ACC112 (cell line): ENCODE results near the gene FMO5.

Source experiments
- H2AFZ ChIP-seq: fragments of 200-600 bp; sonication (generic); one replicate; pipeline ENCODE4 v1.6.0; 2017; ENCODE audit warnings: antibody characterized with exemption, low read length; ENCODE audit not compliant: unreplicated experiment
- H3K27ac ChIP-seq: fragments of 200-600 bp; sonication (generic); 2 replicates; pipeline ENCODE4 v1.5.1; 2014; ENCODE audit warnings: low read depth, mild to moderate bottlenecking, antibody characterized with exemption, low read length, moderate library complexity
- H3K27me3 ChIP-seq: fragments of 200-600 bp; sonication (generic); 2 replicates; pipeline ENCODE4 v1.6.1; 2014; ENCODE audit warnings: mild to moderate bottlenecking, antibody characterized with exemption, low read length, moderate library complexity, mixed read lengths; ENCODE audit not compliant: insufficient read depth
- H3K36me3 ChIP-seq: fragments of 200-600 bp; sonication (generic); 2 replicates; pipeline ENCODE4 v1.6.1; 2016; ENCODE audit warnings: mild to moderate bottlenecking, antibody characterized with exemption, low read length, moderate library complexity, mixed read lengths; ENCODE audit not compliant: insufficient read depth
- H3K4me1 ChIP-seq: fragments of 200-600 bp; sonication (generic); one replicate; pipeline ENCODE4 v1.6.1; 2016; ENCODE audit warnings: low read length, mixed read lengths; ENCODE audit not compliant: insufficient read depth, unreplicated experiment, control insufficient read depth
- H3K4me3 ChIP-seq: fragments of 200-600 bp; sonication (generic); 2 replicates; pipeline ENCODE4 v1.5.1; 2014; ENCODE audit warnings: mild to moderate bottlenecking, low read depth, low read length
- H3K79me2 ChIP-seq: fragments of 200-600 bp; sonication (generic); one replicate; pipeline ENCODE4 v1.6.0; 2016; ENCODE audit warnings: low read length; ENCODE audit not compliant: control insufficient read depth, unreplicated experiment, insufficient read depth

Gene FMO5

GRCh38 chr1:147225193-147225730 lies at the start of gene FMO5:
Gene FMO5, minus strand, starts transcription at chr1:147225339. Its CDS starts 310 bp downstream, at chr1:147225029.
- Histone ChIP-seq H3K27me3 (no peaks in the 10 kb centered on the region), H3K4me1 (peaks cover 5% of the 10 kb centered on the region), H2AFZ (peak within 1 kb of the TSS; percentile 99), H3K36me3 (no peaks in the 10 kb centered on the region), H3K27ac (no peak within 1 kb of the TSS), H3K79me2 (no peaks in the 10 kb centered on the region), H3K4me3 (peak within 1 kb of the TSS; percentile 90)

GRCh38 chr1:147273409-147274336 lies 48.5 kb upstream of the FMO5 start:
- Histone ChIP-seq H2AFZ (peak overlapping the region; percentile 16), H3K4me1 (peaks cover 17% of the 10 kb centered on the region), H3K79me2 (no peaks in the 10 kb centered on the region), H3K27me3 (no peaks in the 10 kb centered on the region), H3K36me3 (peaks cover 42% of the 10 kb centered on the region), H3K4me3 (peak overlapping the region; percentile 22), H3K27ac (peak overlapping the region; percentile 89)

GRCh38 chr1:147272042-147272441 lies 46.9 kb upstream of the FMO5 start:
- no peak overlapping the region for H2AFZ ChIP-seq
- H3K79me2 ChIP-seq = no peaks in the 10 kb centered on the region
- peaks cover 17% of the 10 kb centered on the region for H3K4me1 ChIP-seq
- no peak overlapping the region for H3K4me3 ChIP-seq
- H3K27me3 ChIP-seq = no peaks in the 10 kb centered on the region
- H3K36me3 ChIP-seq = peaks cover 38% of the 10 kb centered on the region
- no peak overlapping the region for H3K27ac ChIP-seq

GRCh38 chr1:147270721-147271120 lies 45.6 kb upstream of the FMO5 start:
- Histone ChIP-seq H2AFZ (no peak overlapping the region), H3K4me1 (peaks cover 17% of the 10 kb centered on the region), H3K27ac (no peak overlapping the region), H3K79me2 (no peaks in the 10 kb centered on the region), H3K27me3 (no peaks in the 10 kb centered on the region), H3K4me3 (no peak overlapping the region), H3K36me3 (peaks cover 37% of the 10 kb centered on the region)

GRCh38 chr1:147267711-147268110 lies 42.6 kb upstream of the FMO5 start:
- H3K4me1 ChIP-seq = peaks cover 22% of the 10 kb centered on the region
- H3K27ac ChIP-seq = no peak overlapping the region
- no peaks in the 10 kb centered on the region for H3K27me3 ChIP-seq
- H2AFZ ChIP-seq = no peak overlapping the region
- H3K79me2 ChIP-seq = no peaks in the 10 kb centered on the region
- peaks cover 33% of the 10 kb centered on the region for H3K36me3 ChIP-seq
- no peak overlapping the region for H3K4me3 ChIP-seq

GRCh38 chr1:147266381-147266780 lies 41.2 kb upstream of the FMO5 start:
- H3K79me2 ChIP-seq = no peaks in the 10 kb centered on the region
- no peak overlapping the region for H3K27ac ChIP-seq
- H3K4me1 ChIP-seq = peaks cover 14% of the 10 kb centered on the region
- peaks cover 23% of the 10 kb centered on the region for H3K36me3 ChIP-seq
- H3K4me3 ChIP-seq = no peak overlapping the region
- no peaks in the 10 kb centered on the region for H3K27me3 ChIP-seq
- H2AFZ ChIP-seq = no peak overlapping the region

- Histone ChIP-seq H3K4me3 (no peak overlapping the region), H3K36me3 (peaks cover 30% of the 10 kb centered on the region), H3K27ac (peak overlapping the region; percentile 45), H3K4me1 (peaks cover 14% of the 10 kb centered on the region), H3K79me2 (no peaks in the 10 kb centered on the region), H2AFZ (no peak overlapping the region), H3K27me3 (no peaks in the 10 kb centered on the region)
Measured at GRCh38 chr1:147264158-147264768, 39.1 kb upstream of the FMO5 start.

- Histone ChIP-seq H2AFZ (no peak overlapping the region), H3K4me3 (no peak overlapping the region), H3K27me3 (no peaks in the 10 kb centered on the region), H3K4me1 (peaks cover 14% of the 10 kb centered on the region), H3K27ac (no peak overlapping the region), H3K79me2 (peaks cover 10% of the 10 kb centered on the region), H3K36me3 (peaks cover 13% of the 10 kb centered on the region; the same call in 1 of the 2 replicates)
Measured at GRCh38 chr1:147260956-147261355, 35.8 kb upstream of the FMO5 start.

GRCh38 chr1:147252540-147252939 lies 27.4 kb upstream of the FMO5 start:
- Histone ChIP-seq H3K27me3 (no peaks in the 10 kb centered on the region), H3K4me3 (no peak overlapping the region), H3K36me3 (peaks cover 10% of the 10 kb centered on the region; the same call in 1 of the 2 replicates), H3K79me2 (peaks cover 67% of the 10 kb centered on the region), H3K27ac (no peak overlapping the region), H2AFZ (no peak overlapping the region), H3K4me1 (peaks cover under 1% of the 10 kb centered on the region)

- Histone ChIP-seq H3K4me1 (peaks cover 34% of the 10 kb centered on the region), H3K27ac (no peak overlapping the region), H3K27me3 (no peaks in the 10 kb centered on the region), H2AFZ (no peak overlapping the region), H3K4me3 (no peak overlapping the region), H3K79me2 (peaks cover 89% of the 10 kb centered on the region), H3K36me3 (no peaks in the 10 kb centered on the region; the same call in 1 of the 2 replicates)
Measured at GRCh38 chr1:147247656-147248238, 22.6 kb upstream of the FMO5 start.
